ENCODE measurements around the gene STOX2. TPM values are rescaled to one million over a fixed set of nuclear protein-coding genes. Genes with fewer than 3 reads are reported as not detected.

Gene STOX2
- total and polyA plus RNA-seq, 4 donors, result 1.8 to 27.5 (median 8.6) TPM

DNA sequence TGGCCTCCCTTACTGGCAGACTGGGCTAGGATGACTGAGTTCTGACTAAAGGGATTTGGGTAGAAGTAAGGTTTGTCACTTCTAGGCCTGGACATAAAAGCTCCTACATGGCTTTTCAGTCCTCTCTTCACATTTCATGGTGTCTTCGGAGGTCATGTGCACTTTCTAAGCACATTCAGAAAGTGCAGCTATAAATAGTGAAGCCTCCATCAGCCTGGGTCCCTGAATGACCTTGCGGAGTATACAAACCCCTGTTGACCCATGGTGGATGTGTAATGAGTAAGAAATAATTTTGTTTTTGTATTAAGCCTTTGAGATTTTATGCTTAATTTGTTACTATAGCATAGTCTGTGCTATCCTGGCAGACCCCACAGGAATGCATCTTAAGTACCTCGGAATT lies 154.0 kb downstream of the STOX2 start:
- Histone ChIP-seq H3K27me3 (ENCODE audit: control insufficient read depth in 3 of 3, insufficient read depth in 3 of 3, low read length in 2 of 3) (no peaks in the 10 kb centered on the region), H3K36me3 (ENCODE audit: control insufficient read depth in 4 of 4, insufficient read depth in 4 of 4, low read length in 4 of 4) (no peaks in the 10 kb centered on the region), H3K4me3 (no peak overlapping the region), H3K27ac (ENCODE audit: low read depth in 1 of 2, low read length in 1 of 2) (peak overlapping the region in 1 of 2 donors; percentile 26), H3K4me1 (ENCODE audit: control insufficient read depth in 5 of 5, insufficient read depth in 5 of 5, low read length in 5 of 5) (peaks cover 0 to 3% (median 0%) of the 10 kb centered on the region in 5 donors), H3K9me3 (ENCODE audit: control insufficient read depth in 4 of 4, insufficient read depth in 3 of 4, low read length in 3 of 4) (no peaks in the 10 kb centered on the region), H3K9ac (ENCODE audit: insufficient read depth in 1 of 2, low read length in 2 of 2) (no peak overlapping the region)
- TF ChIP-seq CTCF (IDR thresholded peaks at IDR 0.05; ENCODE audit: control extremely low read depth, extremely low read depth), result no peak
- no peak for DNase-seq
- 81 to 97% methylated on average over 3 of the region's 3 CpGs for WGBS, 2 donors
- no peak for ATAC-seq (ENCODE audit: insufficient read depth, low FRiP score)

- WGBS, 2 donors, result 93 to 94% methylated on average over 7 of the region's 7 CpGs
- H3K9ac ChIP-seq (ENCODE audit: insufficient read depth in 1 of 2, low read length in 2 of 2), result no peak overlapping the region
Observed at GRCh38 chr4:184061582-184061981, 156.5 kb downstream of the STOX2 start.

DNA sequence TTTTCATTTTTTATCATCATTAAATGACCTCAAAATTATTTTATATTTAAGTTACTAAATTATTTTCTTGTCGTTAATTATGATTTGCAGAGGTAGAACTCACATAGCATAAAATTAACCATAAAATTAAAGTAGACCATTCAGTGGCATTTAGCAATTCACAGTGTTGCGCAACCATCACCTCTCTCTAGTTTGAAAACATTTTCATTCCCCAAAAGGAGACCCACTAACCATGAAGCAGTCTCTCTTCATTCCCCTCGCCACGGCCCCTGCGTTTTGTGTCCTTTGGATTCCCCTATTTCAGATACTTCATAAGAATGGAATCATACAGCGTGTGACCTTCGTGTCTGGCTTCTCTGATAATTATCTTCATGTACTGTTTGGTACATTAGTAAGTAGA lies 157.7 kb downstream of the STOX2 start:
- DNase-seq (no peak), ATAC-seq (ENCODE audit: insufficient read depth, low FRiP score) (no peak)
- TF ChIP-seq CTCF (IDR thresholded peaks at IDR 0.05; ENCODE audit: control extremely low read depth, extremely low read depth), result no peak
- Histone ChIP-seq H3K9ac (ENCODE audit: insufficient read depth in 1 of 2, low read length in 2 of 2) (no peak overlapping the region), H3K9me3 (ENCODE audit: control insufficient read depth in 4 of 4, insufficient read depth in 3 of 4, low read length in 3 of 4) (no peaks in the 10 kb centered on the region), H3K36me3 (ENCODE audit: control insufficient read depth in 4 of 4, insufficient read depth in 4 of 4, low read length in 4 of 4) (no peaks in the 10 kb centered on the region), H3K27me3 (ENCODE audit: control insufficient read depth in 3 of 3, insufficient read depth in 3 of 3, low read length in 2 of 3) (no peaks in the 10 kb centered on the region), H3K27ac (ENCODE audit: low read depth in 1 of 2, low read length in 1 of 2) (no peak overlapping the region), H3K4me3 (no peak overlapping the region), H3K4me1 (ENCODE audit: control insufficient read depth in 5 of 5, insufficient read depth in 5 of 5, low read length in 5 of 5) (peaks cover 0 to 21% (median 3%) of the 10 kb centered on the region in 5 donors)
- 86 to 97% methylated on average over 7 of the region's 7 CpGs for WGBS, 2 donors

More at GRCh38 chr4:184061582-184061981, 156.5 kb downstream of the STOX2 start:
- H3K4me1 ChIP-seq (ENCODE audit: control insufficient read depth in 5 of 5, insufficient read depth in 5 of 5, low read length in 5 of 5), result peaks cover 0 to 10% (median 3%) of the 10 kb centered on the region in 5 donors
- H3K27ac ChIP-seq (ENCODE audit: low read depth in 1 of 2, low read length in 1 of 2), result no peak overlapping the region
- no peak for DNase-seq
- ATAC-seq (ENCODE audit: insufficient read depth, low FRiP score), result no peak
- no peak for TF ChIP-seq CTCF (IDR thresholded peaks at IDR 0.05; ENCODE audit: control extremely low read depth, extremely low read depth)
- H3K4me3 ChIP-seq, result no peak overlapping the region
- H3K9me3 ChIP-seq (ENCODE audit: control insufficient read depth in 4 of 4, insufficient read depth in 3 of 4, low read length in 3 of 4), result no peaks in the 10 kb centered on the region
- no peaks in the 10 kb centered on the region for H3K36me3 ChIP-seq (ENCODE audit: control insufficient read depth in 4 of 4, insufficient read depth in 4 of 4, low read length in 4 of 4)
- H3K27me3 ChIP-seq (ENCODE audit: control insufficient read depth in 3 of 3, insufficient read depth in 3 of 3, low read length in 2 of 3), result no peaks in the 10 kb centered on the region

GRCh38 chr4:184064877-184065276 lies 159.8 kb downstream of the STOX2 start:
- H3K9ac ChIP-seq (ENCODE audit: insufficient read depth in 1 of 2, low read length in 2 of 2), result no peak overlapping the region
- no peaks in the 10 kb centered on the region for H3K36me3 ChIP-seq (ENCODE audit: control insufficient read depth in 4 of 4, insufficient read depth in 4 of 4, low read length in 4 of 4)
- H3K27me3 ChIP-seq (ENCODE audit: control insufficient read depth in 3 of 3, insufficient read depth in 3 of 3, low read length in 2 of 3), result no peaks in the 10 kb centered on the region
- no peak overlapping the region for H3K4me3 ChIP-seq
- peaks cover 0 to 27% (median 0%) of the 10 kb centered on the region in 5 donors for H3K4me1 ChIP-seq (ENCODE audit: control insufficient read depth in 5 of 5, insufficient read depth in 5 of 5, low read length in 5 of 5)
- no peak overlapping the region for H3K27ac ChIP-seq (ENCODE audit: low read depth in 1 of 2, low read length in 1 of 2)
- no peak for DNase-seq
- no peak for ATAC-seq (ENCODE audit: insufficient read depth, low FRiP score)
- H3K9me3 ChIP-seq (ENCODE audit: control insufficient read depth in 4 of 4, insufficient read depth in 3 of 4, low read length in 3 of 4), result no peaks in the 10 kb centered on the region
- TF ChIP-seq CTCF (IDR thresholded peaks at IDR 0.05; ENCODE audit: control extremely low read depth, extremely low read depth), result no peak
- 82 to 92% methylated on average over 5 of the region's 5 CpGs for WGBS, 2 donors

Measured in lung (tissue), 12 donors.